Small intestine (tissue), 7 donors: ENCODE data around the gene CLPTM1L. TPM values are rescaled to one million over a fixed set of nuclear protein-coding genes. Genes with fewer than 3 reads are reported as not detected.
"Not testable (repeated sequence)": the region's sequence is repeated elsewhere in the genome, so short reads cannot be mapped to it uniquely, and the experiment has no call there.

Experiments used
- DNase-seq, 2 donors: peaks; one replicate each; pipeline versions ENCODE4 v3.0.0 to v3.0.0-alpha.2; 2013
- FAIRE-seq: peaks from 2 replicates; lab custom pipeline; 2012; peaks lifted over from hg19 to GRCh38; lab: Jason Lieb, UNC
- H3K27ac ChIP-seq, 3 donors: one replicate each; pipeline ENCODE4 v1.5.1; 2013; ENCODE audit warnings: low read length in 2 of 3, mild to moderate bottlenecking in 2 of 3, control low read depth in 1 of 3, inconsistent platforms in 1 of 3, low read depth in 1 of 3, moderate library complexity in 1 of 3
- H3K27me3 ChIP-seq, 3 donors: one replicate each; pipeline ENCODE4 v1.6.1; 2013; ENCODE audit warnings: low read length in 3 of 3, inconsistent platforms in 1 of 3; ENCODE audit not compliant: control insufficient read depth in 3 of 3, insufficient read depth in 3 of 3
- H3K36me3 ChIP-seq, 3 donors: one replicate each; pipeline ENCODE4 v1.6.1; 2013; ENCODE audit warnings: low read length in 3 of 3, inconsistent platforms in 1 of 3, low read depth in 1 of 3, mild to moderate bottlenecking in 1 of 3, moderate library complexity in 1 of 3; ENCODE audit not compliant: control insufficient read depth in 3 of 3, insufficient read depth in 2 of 3
- H3K4me1 ChIP-seq, 3 donors: one replicate each; pipeline ENCODE4 v1.6.1; 2013; ENCODE audit warnings: low read length in 2 of 3, inconsistent platforms in 1 of 3, low read depth in 1 of 3, mild to moderate bottlenecking in 1 of 3, moderate library complexity in 1 of 3; ENCODE audit not compliant: control insufficient read depth in 3 of 3, insufficient read depth in 2 of 3
- H3K4me3 ChIP-seq, 3 donors: one replicate each; pipeline ENCODE4 v1.5.1; 2013; ENCODE audit warnings: low read length in 3 of 3, control low read depth in 1 of 3, inconsistent platforms in 1 of 3, low read depth in 1 of 3, mild to moderate bottlenecking in 1 of 3, moderate library complexity in 1 of 3
- H3K9me3 ChIP-seq, 2 donors: one replicate each; pipeline ENCODE4 v1.6.1; 2013; ENCODE audit warnings: low read depth in 1 of 2, low read length in 1 of 2; ENCODE audit not compliant: control insufficient read depth in 2 of 2, insufficient read depth in 1 of 2
- WGBS, 3 donors: extraction: QIAGEN DNeasy Blood & Tissue Kit; methylation state at CpG; one replicate each; pipeline ENCODE4 v1.1.7; 2013; 5-methylcytosine and 5-hydroxymethylcytosine counted together
- polyA plus RNA-seq, 4 donors: library from polyadenylated mRNA; stranded (reverse) in 3 of 4; unstranded in 1 of 4; fragments of 200-250 nt in 3 of 4; fragments of 120-200 nt in 1 of 4; gene quantifications; one replicate each; pipeline versions ENCODE4 v1.2.1 to v1.2.3, GENCODE V29; 2013
- donor health status: healthy with polysubstance abuse.
- donor health status: control.
- donor health status: control.
- donor health status: Bipolar disorder and iron deficiency.
- donor health status: healthy.

The CLPTM1L gene
- polyA plus RNA-seq, 4 donors: 45.8 to 99.7 (median 75.6) TPM

DNA sequence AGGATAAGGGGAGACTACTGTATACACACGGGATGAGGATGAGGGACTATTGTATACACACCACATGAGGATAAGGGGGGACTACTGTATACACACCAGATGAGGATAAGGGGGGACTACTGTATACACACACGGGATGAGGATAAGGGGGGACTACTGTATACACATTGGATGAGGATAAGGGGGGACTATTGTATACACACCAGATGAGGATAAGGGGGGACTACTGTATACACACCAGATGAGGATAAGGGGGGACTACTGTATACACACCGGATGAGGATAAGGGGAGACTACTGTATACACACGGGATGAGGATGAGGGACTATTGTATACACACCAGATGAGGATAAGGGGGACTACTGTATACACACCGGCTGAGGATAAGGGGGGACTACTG, 11.6 kb downstream of the CLPTM1L start:
- Histone ChIP-seq H3K4me1 (peaks cover 0 to 54% (median 21%) of the 10 kb centered on the region in 3 donors), H3K36me3 (peaks cover 21 to 86% (median 25%) of the 10 kb centered on the region in 3 donors)
- DNase-seq, H3K27me3 ChIP-seq, FAIRE-seq, H3K27ac ChIP-seq, H3K4me3 ChIP-seq, H3K9me3 ChIP-seq: not testable (repeated sequence)
- WGBS, 3 donors: 85 to 91% (median 90%) methylated on average over 5 of the region's 5 CpGs

DNA sequence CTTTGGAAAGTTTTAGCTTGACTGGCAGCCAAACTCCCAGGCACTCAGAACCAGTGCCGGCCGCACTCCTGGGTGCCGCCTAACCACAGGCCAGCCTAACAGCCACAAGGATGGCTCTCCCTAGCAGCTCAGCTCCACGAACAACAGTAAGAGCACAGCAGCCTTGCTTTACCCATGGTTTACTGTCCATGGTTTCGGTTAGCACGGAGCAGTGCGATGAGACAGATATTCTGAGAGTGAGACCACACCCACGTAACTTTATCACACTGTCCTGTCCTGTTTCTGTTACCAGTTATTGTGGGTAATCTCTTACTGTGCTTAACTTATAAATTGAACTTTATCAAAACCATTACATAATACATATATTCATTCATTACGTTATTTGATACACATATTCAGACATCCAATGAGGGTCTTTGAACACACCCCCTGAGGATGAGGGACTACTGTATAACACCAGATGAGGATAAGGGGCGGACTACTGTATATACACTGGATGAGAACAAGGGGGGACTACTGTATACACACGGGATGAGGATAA, 12.4 kb downstream of the CLPTM1L start:
- 77 to 85% (median 78%) methylated on average over 11 of the region's 11 CpGs for WGBS, 3 donors
- Histone ChIP-seq H3K36me3 (peaks cover 20 to 78% (median 20%) of the 10 kb centered on the region in 3 donors), H3K27ac (no peak overlapping the region), H3K27me3 (no peaks in the 10 kb centered on the region), H3K4me1 (peaks cover 0 to 47% (median 21%) of the 10 kb centered on the region in 3 donors), H3K4me3 (no peak overlapping the region), H3K9me3 (peaks cover 0 to 10% of the 10 kb centered on the region in 2 donors)
- DNase-seq: no peak
- FAIRE-seq: no peak

DNA sequence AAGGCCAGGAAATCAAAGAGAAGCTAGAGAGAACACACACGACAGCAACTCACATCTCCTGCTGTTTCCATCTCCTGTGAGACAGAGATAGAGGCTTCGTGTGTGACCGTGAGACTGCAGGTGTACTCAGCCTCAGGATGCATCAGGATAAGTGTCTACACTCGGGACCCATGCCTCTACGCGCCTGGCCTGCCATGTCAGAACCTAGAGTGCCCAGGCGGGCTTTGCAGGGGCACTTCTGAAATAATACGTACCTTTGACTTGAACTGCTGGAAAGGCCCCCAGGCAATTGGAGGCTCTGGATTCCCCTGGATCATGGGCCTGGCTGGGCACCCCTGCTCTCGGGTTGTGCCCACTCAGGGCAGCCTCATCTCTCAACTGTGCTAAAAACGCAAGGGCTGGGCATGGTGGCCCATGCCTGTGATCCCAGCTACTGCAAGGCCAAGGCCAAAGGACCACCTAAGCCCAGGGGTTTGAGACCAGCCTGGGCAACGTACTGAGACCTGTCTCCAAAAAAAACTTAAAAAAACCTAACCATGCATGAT, 13.0 kb downstream of the CLPTM1L start:
- Histone ChIP-seq H3K27me3 (no peaks in the 10 kb centered on the region), H3K36me3 (peaks cover 16 to 73% (median 17%) of the 10 kb centered on the region in 3 donors), H3K4me3 (no peak overlapping the region), H3K4me1 (peaks cover 0 to 41% (median 21%) of the 10 kb centered on the region in 3 donors), H3K27ac (peak overlapping the region in 1 of 3 donors; percentile 80), H3K9me3 (peaks cover 0 to 10% of the 10 kb centered on the region in 2 donors)
- DNase-seq (no peak), FAIRE-seq (no peak)
- WGBS, 3 donors: 87 to 90% (median 89%) methylated on average over 11 of the region's 11 CpGs

DNA sequence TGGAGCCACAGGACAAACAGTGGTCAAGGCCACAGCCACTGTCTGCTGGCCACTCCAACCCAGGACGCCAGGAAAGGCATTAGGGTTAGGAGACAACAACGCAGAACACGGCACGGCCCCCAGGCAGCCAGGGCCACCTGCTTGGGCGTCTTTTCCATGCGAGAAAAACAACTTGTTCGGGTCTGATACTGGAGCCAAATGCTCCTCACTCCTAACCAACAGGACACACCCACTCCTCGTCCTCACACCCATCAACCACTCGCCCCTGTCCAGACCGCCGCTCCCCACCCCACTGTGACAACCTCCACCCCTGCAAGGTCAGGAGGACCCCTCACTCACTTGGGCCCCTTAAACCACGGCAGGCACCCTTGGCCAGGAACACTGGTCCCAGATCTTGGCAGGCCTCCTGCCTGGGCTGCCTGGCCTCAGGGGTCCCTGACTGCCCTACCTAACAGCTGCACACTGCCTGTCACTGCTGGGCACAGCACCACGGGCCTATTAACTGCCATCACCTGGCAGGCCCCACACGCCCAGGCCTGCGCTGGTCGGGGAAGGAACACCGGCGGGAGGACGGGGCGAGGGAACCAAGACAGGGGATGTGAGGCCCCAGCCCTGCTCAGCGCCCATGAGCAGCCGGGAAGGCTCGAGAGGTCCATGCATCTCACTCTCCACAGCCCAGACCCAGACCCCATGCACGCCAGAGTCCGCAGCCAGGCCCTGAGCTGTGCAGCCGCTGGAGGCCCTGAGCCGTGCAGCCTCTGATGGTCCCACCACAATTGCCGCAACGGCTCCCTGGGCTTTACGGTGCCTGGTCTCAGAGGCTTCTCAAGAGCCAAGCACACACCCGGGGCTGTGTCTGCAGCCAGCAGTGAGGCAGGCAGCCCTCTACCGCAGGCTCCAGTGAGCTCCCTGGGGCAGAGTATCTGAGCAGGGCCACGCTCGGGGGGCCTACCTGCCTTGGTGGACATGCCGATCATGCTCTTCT, 13.8 kb downstream of the CLPTM1L start:
- Histone ChIP-seq H3K27ac (peak overlapping the region; percentile 77 to 80 (median 79)), H3K4me1 (peaks cover 0 to 33% (median 16%) of the 10 kb centered on the region in 3 donors), H3K36me3 (peaks cover 16 to 70% (median 17%) of the 10 kb centered on the region in 3 donors), H3K4me3 (no peak overlapping the region), H3K9me3 (peaks cover 0 to 10% of the 10 kb centered on the region in 2 donors), H3K27me3 (no peaks in the 10 kb centered on the region)
- FAIRE-seq: no peak
- 55 to 75% (median 63%) methylated on average over 35 of the region's 35 CpGs for WGBS, 3 donors
- no peak for DNase-seq

DNA sequence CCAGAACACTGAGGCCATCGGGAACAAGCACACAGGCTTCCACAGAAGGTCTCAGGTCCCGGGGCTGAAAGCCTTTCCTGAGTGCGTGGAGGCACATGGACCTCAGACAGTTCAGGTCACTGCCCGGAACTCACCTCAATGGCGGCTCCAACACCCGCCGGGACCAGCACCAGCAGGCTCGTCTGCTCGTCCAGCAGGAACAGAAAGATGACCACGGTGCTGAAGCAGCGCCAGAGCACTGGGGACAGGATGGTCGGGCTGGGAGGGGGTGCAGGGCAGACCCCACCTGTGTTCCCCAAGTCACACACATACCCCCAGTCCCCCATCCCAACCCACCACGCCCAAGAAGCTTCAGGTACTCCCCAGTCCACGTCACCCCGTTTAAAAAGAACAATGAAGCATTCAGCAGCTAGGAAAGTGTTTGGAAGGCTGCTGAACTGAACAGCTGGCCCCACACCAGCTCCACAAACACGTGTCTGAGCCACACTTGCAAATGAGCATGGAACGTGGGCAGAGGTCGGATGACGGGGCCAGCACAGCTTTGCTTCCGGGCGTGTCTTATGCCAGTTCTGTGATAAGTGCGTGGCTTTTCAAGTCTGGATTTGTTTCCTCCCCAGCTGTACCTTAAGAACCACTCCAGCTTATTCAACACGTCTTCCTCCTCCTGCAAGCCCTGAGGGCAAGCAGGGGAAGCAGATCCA, 14.6 kb downstream of the CLPTM1L start:
- Histone ChIP-seq H3K36me3 (peaks cover 20 to 70% (median 21%) of the 10 kb centered on the region in 3 donors), H3K9me3 (peaks cover 0 to 10% of the 10 kb centered on the region in 2 donors), H3K27me3 (no peaks in the 10 kb centered on the region), H3K4me3 (no peak overlapping the region), H3K4me1 (peaks cover 0 to 24% (median 12%) of the 10 kb centered on the region in 3 donors), H3K27ac (peak overlapping the region; percentile 77 to 80 (median 79))
- DNase-seq (peak; percentile 62 to 96), FAIRE-seq (no peak)
- 29 to 70% (median 59%) methylated on average over 23 of the region's 23 CpGs for WGBS, 3 donors

DNA sequence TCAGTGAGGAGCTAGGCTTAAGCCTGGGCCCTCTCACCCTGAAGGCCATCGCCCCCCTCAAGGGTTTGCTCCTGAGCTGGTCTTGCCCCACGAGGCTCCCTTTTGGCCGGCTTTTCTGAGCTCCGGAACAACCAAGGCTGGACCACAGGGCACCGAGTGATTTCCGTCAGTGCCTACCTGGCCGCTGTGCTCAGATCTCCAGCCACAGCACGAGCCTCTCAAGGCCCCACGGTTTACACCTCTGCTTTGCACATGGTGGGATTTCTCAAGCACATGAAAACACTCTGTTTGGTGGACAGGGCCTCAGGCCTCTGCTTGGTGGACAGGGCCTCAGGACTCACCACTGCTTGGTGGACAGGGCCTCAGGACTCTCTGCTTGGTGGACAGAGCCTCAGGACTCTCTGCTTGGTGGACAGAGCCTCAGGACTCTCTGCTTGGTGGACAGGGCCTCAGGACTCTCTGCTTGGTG, 15.8 kb downstream of the CLPTM1L start:
- Histone ChIP-seq H3K36me3 (peaks cover 18 to 70% (median 23%) of the 10 kb centered on the region in 3 donors), H3K27ac (no peak overlapping the region), H3K27me3 (no peaks in the 10 kb centered on the region), H3K9me3 (peaks cover 0 to 10% of the 10 kb centered on the region in 2 donors), H3K4me1 (peaks cover 0 to 22% (median 12%) of the 10 kb centered on the region in 3 donors), H3K4me3 (no peak overlapping the region)
- FAIRE-seq: no peak
- DNase-seq: no peak
- 89 to 97% (median 95%) methylated on average over 9 of the region's 9 CpGs for WGBS, 3 donors

DNA sequence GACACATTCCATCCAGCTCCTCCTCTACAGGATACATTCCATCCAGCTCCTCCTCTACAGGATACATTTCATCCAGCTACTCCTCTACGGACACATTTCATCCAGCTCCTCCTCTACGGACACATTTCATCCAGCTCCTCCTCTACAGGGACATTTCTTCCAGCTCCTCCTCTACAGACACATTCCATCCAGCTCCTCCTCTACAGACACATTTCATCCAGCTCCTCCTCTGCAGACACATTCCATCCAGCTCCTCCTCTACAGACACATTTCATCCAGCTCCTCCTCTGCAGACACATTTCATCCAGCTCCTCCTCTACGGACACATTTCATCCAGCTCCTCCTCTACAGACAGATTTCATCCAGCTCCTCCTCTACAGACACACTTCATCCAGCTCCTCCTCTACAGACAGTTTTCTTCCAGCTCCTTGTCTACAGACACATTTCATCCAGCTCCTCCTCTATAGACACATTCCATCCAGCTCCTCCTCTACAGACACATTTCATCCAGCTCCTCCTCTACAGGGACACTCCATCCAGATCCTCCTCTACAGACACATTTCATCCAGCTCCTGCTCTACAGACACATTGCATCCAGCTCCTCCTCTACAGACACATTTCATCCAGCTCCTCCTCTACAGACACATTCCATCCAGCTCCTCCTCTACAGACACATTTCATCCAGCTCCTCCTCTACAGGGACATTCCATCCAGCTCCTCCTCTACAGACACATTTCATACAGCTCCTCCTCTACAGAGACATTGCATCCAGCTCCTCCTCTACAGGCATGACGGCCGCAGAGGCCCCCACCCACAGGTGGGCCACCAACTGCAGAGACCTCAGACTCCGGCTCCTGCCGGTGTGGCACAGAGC, 16.4 kb downstream of the CLPTM1L start:
- not testable (repeated sequence) for H3K27me3 ChIP-seq, DNase-seq, H3K9me3 ChIP-seq, H3K4me3 ChIP-seq, FAIRE-seq, H3K27ac ChIP-seq
- Histone ChIP-seq H3K36me3 (peaks cover 13 to 71% (median 18%) of the 10 kb centered on the region in 3 donors), H3K4me1 (peaks cover 0 to 22% (median 12%) of the 10 kb centered on the region in 3 donors)
- WGBS, 3 donors: 83 to 93% (median 92%) methylated on average over 7 of the region's 7 CpGs
